K562 (cell line): ENCODE measurements around the gene TNNT3.

Experiments used
- HSF4 ChIP-seq: fragments of 250-450 bp; sonication (Bioruptor Pico); IDR thresholded peaks from 2 replicates; pipeline ENCODE4 v2.1.2; 2022; ENCODE audit warnings: mild to moderate bottlenecking, moderate library complexity, borderline replicate concordance
- JUND ChIP-seq, 2 experiments: IDR thresholded peaks; 2 replicates in 1 of 2; 3 replicates in 1 of 2; pipeline ENCODE4 v1.6.1; 2011; ENCODE audit warnings: borderline replicate concordance in 2 of 2, low read depth in 2 of 2, low read length in 2 of 2, improper control_type of control experiment in 1 of 2, missing biosample characterization in 1 of 2, missing genetic modification characterization in 1 of 2, missing genetic modification reagents in 1 of 2
- MXI1 ChIP-seq: IDR thresholded peaks from 2 replicates; pipeline ENCODE4 v1.6.1; 2011; ENCODE audit warnings: low read depth, mild to moderate bottlenecking, improper control_type of control experiment, low read length
- MYNN ChIP-seq, 2 experiments: sonication (generic); formaldehyde crosslinking in 1 of 2; IDR thresholded peaks; 2 replicates each; pipeline versions ENCODE4 v1.5.0 to v1.6.1; 2016 to 2020; ENCODE audit warnings: antibody characterized with exemption in 1 of 2, missing genetic modification reagents in 1 of 2
- SRSF7 ChIP-seq: fragments of 200-400 bp; formaldehyde crosslinking; optimal IDR thresholded peaks from 2 replicates; pipeline ENCODE3; 2017; ENCODE audit warnings: mild to moderate bottlenecking, low read depth, low read length
- ZNF766 ChIP-seq: fragments of 200-800 bp; sonication (Bioruptor generic); conservative IDR thresholded peaks from 2 replicates; pipeline ENCODE4 v1.6.1; 2016; ENCODE audit warnings: missing genetic modification characterization, missing compliant biosample characterization
- TF ChIP-seq, protein P1 (sequence below): sonication (generic); formaldehyde crosslinking; IDR thresholded peaks from 2 replicates; pipeline ENCODE4 v1.4.0; 2020; ENCODE audit warnings: mild to moderate bottlenecking, missing genetic modification reagents
- TF ChIP-seq, protein P2 (sequence below): sonication (generic); formaldehyde crosslinking; IDR thresholded peaks from 2 replicates; pipeline ENCODE4 v1.9.0; 2022; ENCODE audit warnings: mild to moderate bottlenecking, missing genetic modification reagents
- TF ChIP-seq, protein P3 (sequence below), 3 experiments: IDR thresholded peaks in 2 of 3; conservative IDR thresholded peaks in 1 of 3; 2 replicates each; pipeline ENCODE4 v1.5.1; 2011 to 2012; ENCODE audit warnings: low read length in 3 of 3, mild to moderate bottlenecking in 3 of 3, control low read depth in 2 of 3, improper control_type of control experiment in 1 of 3, inconsistent platforms in 1 of 3, low read depth in 1 of 3, mixed read lengths in 1 of 3, moderate library complexity in 1 of 3; ENCODE audit not compliant: insufficient read depth in 2 of 3
- TF ChIP-seq, protein P4 (sequence below): fragments of 450-650 bp; IDR thresholded peaks from 2 replicates; pipeline ENCODE4 v1.6.1; 2016; ENCODE audit warnings: missing biosample characterization, missing genetic modification characterization
- TF ChIP-seq, protein P5 (sequence below): fragments of 450-650 bp; formaldehyde crosslinking; IDR thresholded peaks from 2 replicates; pipeline ENCODE4 v1.4.0; 2020; ENCODE audit warnings: mild to moderate bottlenecking, moderate library complexity
- TF ChIP-seq, protein P6 (sequence below): fragments of 250-450 bp; sonication (Bioruptor Pico); IDR thresholded peaks from 2 replicates; pipeline ENCODE4 v1.9.0; 2021; ENCODE audit warnings: mild to moderate bottlenecking, inconsistent platforms

DNA sequence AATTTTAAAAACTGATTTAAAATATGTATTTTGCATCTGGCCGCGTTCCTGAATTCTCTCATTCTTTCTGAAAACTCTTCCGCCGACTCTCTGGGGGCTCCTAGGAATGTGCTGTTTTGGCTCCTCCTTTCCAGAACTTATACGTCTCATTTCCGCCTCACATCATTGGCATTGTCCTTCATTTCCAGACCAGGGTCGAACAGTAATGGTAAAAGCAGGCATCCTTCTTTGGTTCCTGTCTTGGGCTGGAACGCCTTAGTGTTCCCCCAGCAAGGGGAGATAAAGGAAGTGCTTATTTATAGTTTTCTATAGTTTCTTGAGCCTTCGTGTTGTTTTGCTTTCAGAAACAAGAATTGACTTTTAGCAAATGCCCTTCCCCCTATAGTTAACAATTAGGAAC is 10.9 kb upstream of the TNNT3 start:
- no peak for TF ChIP-seq SRSF7
- TF ChIP-seq, protein P1, sequence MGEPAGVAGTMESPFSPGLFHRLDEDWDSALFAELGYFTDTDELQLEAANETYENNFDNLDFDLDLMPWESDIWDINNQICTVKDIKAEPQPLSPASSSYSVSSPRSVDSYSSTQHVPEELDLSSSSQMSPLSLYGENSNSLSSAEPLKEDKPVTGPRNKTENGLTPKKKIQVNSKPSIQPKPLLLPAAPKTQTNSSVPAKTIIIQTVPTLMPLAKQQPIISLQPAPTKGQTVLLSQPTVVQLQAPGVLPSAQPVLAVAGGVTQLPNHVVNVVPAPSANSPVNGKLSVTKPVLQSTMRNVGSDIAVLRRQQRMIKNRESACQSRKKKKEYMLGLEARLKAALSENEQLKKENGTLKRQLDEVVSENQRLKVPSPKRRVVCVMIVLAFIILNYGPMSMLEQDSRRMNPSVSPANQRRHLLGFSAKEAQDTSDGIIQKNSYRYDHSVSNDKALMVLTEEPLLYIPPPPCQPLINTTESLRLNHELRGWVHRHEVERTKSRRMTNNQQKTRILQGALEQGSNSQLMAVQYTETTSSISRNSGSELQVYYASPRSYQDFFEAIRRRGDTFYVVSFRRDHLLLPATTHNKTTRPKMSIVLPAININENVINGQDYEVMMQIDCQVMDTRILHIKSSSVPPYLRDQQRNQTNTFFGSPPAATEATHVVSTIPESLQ (CRISPR knock-in tag), result no peak
- no peak for TF ChIP-seq HSF4
- TF ChIP-seq, protein P2, sequence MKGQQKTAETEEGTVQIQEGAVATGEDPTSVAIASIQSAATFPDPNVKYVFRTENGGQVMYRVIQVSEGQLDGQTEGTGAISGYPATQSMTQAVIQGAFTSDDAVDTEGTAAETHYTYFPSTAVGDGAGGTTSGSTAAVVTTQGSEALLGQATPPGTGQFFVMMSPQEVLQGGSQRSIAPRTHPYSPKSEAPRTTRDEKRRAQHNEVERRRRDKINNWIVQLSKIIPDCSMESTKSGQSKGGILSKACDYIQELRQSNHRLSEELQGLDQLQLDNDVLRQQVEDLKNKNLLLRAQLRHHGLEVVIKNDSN (CRISPR knock-in tag), result no peak
- TF ChIP-seq ZNF766 (CRISPR knock-in tag), result no peak
- TF ChIP-seq, protein P3, sequence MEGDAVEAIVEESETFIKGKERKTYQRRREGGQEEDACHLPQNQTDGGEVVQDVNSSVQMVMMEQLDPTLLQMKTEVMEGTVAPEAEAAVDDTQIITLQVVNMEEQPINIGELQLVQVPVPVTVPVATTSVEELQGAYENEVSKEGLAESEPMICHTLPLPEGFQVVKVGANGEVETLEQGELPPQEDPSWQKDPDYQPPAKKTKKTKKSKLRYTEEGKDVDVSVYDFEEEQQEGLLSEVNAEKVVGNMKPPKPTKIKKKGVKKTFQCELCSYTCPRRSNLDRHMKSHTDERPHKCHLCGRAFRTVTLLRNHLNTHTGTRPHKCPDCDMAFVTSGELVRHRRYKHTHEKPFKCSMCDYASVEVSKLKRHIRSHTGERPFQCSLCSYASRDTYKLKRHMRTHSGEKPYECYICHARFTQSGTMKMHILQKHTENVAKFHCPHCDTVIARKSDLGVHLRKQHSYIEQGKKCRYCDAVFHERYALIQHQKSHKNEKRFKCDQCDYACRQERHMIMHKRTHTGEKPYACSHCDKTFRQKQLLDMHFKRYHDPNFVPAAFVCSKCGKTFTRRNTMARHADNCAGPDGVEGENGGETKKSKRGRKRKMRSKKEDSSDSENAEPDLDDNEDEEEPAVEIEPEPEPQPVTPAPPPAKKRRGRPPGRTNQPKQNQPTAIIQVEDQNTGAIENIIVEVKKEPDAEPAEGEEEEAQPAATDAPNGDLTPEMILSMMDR (IDR thresholded peaks at IDR 0.05 in 2 of 3, conservative IDR thresholded peaks at IDR 0.05 in 1 of 3; ENCODE audit: insufficient read depth in 2 of 3, low read depth in 1 of 3, low read length in 3 of 3), result no peak
- no peak for TF ChIP-seq MYNN (IDR thresholded peaks at IDR 0.05)
- no peak for TF ChIP-seq MYNN (CRISPR knock-in tag; IDR thresholded peaks at IDR 0.05)
- TF ChIP-seq, protein P4, sequence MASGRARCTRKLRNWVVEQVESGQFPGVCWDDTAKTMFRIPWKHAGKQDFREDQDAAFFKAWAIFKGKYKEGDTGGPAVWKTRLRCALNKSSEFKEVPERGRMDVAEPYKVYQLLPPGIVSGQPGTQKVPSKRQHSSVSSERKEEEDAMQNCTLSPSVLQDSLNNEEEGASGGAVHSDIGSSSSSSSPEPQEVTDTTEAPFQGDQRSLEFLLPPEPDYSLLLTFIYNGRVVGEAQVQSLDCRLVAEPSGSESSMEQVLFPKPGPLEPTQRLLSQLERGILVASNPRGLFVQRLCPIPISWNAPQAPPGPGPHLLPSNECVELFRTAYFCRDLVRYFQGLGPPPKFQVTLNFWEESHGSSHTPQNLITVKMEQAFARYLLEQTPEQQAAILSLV (tag), result no peak
- no peak for TF ChIP-seq MXI1
- TF ChIP-seq, protein P5, sequence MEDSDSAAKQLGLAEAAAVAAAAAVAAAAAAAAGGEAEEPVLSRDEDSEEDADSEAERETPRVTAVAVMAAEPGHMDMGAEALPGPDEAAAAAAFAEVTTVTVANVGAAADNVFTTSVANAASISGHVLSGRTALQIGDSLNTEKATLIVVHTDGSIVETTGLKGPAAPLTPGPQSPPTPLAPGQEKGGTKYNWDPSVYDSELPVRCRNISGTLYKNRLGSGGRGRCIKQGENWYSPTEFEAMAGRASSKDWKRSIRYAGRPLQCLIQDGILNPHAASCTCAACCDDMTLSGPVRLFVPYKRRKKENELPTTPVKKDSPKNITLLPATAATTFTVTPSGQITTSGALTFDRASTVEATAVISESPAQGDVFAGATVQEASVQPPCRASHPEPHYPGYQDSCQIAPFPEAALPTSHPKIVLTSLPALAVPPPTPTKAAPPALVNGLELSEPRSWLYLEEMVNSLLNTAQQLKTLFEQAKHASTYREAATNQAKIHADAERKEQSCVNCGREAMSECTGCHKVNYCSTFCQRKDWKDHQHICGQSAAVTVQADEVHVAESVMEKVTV (CRISPR knock-in tag), result no peak
- TF ChIP-seq, protein P6, sequence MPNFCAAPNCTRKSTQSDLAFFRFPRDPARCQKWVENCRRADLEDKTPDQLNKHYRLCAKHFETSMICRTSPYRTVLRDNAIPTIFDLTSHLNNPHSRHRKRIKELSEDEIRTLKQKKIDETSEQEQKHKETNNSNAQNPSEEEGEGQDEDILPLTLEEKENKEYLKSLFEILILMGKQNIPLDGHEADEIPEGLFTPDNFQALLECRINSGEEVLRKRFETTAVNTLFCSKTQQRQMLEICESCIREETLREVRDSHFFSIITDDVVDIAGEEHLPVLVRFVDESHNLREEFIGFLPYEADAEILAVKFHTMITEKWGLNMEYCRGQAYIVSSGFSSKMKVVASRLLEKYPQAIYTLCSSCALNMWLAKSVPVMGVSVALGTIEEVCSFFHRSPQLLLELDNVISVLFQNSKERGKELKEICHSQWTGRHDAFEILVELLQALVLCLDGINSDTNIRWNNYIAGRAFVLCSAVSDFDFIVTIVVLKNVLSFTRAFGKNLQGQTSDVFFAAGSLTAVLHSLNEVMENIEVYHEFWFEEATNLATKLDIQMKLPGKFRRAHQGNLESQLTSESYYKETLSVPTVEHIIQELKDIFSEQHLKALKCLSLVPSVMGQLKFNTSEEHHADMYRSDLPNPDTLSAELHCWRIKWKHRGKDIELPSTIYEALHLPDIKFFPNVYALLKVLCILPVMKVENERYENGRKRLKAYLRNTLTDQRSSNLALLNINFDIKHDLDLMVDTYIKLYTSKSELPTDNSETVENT, result no peak
- no peak for TF ChIP-seq JUND (IDR thresholded peaks at IDR 0.05; ENCODE audit: borderline replicate concordance, low read depth, low read length)
- TF ChIP-seq JUND (tag; IDR thresholded peaks at IDR 0.05; ENCODE audit: borderline replicate concordance, low read depth, low read length), result no peak
